Kidney (tissue), 14 donors: ENCODE data around the gene FGF2. TPM values are rescaled to one million over a fixed set of nuclear protein-coding genes. Genes with fewer than 3 reads are reported as not detected.
A peak's percentile ranks its signal among the peaks of the same experiment; 100 is the strongest.

Experiments used
- DNase-seq, 5 donors: peaks; one replicate each; pipeline ENCODE4 v3.0.0-alpha.2; 2013 to 2020
- FAIRE-seq: peaks from 2 replicates; lab custom pipeline; 2012; peaks lifted over from hg19 to GRCh38; lab: Jason Lieb, UNC
- H3K27ac ChIP-seq, 2 donors: one replicate each; pipeline ENCODE4 v1.7.0; 2013; ENCODE audit warnings: low read depth in 2 of 2, low read length in 2 of 2, inconsistent platforms in 1 of 2
- H3K27me3 ChIP-seq: one replicate; pipeline ENCODE4 v1.7.1; 2013; ENCODE audit warnings: low read length, inconsistent platforms; ENCODE audit not compliant: control insufficient read depth, insufficient read depth
- H3K36me3 ChIP-seq, 3 donors: one replicate each; pipeline versions ENCODE4 v1.7.0 to v1.7.1; 2013; ENCODE audit warnings: low read length in 3 of 3, control low read depth in 1 of 3, inconsistent platforms in 1 of 3; ENCODE audit not compliant: insufficient read depth in 3 of 3, control insufficient read depth in 2 of 3
- H3K4me1 ChIP-seq, 3 donors: one replicate each; pipeline versions ENCODE4 v1.7.0 to v1.7.1; 2013; ENCODE audit warnings: low read length in 3 of 3, inconsistent platforms in 1 of 3, low read depth in 1 of 3; ENCODE audit not compliant: control insufficient read depth in 2 of 3, insufficient read depth in 2 of 3
- H3K4me3 ChIP-seq, 3 donors: one replicate each; pipeline versions ENCODE4 v1.7.0 to v1.8.1; 2013; ENCODE audit warnings: low read length in 3 of 3, control low read depth in 1 of 3, inconsistent platforms in 1 of 3
- H3K9ac ChIP-seq, 3 donors: one replicate each; pipeline versions ENCODE4 v1.7.0 to v1.7.1; 2013; ENCODE audit warnings: low read length in 3 of 3, control low read depth in 1 of 3, inconsistent platforms in 1 of 3
- H3K9me3 ChIP-seq, 3 donors: one replicate each; pipeline versions ENCODE4 v1.7.0 to v1.7.1; 2013; ENCODE audit warnings: low read length in 3 of 3, control low read depth in 1 of 3, inconsistent platforms in 1 of 3; ENCODE audit not compliant: control insufficient read depth in 2 of 3, insufficient read depth in 1 of 3
- intact Hi-C: fragments of 100-400 bp; cut with DNase I; formaldehyde crosslinking; loops from one replicate; pipeline ENCODE4 v1.11.1; 2022
- polyA plus RNA-seq: library from polyadenylated mRNA; stranded (reverse); fragments of 350-450 nt; fragmentation: Illumina TruSeq; extraction: RNeasy Lipid Tissue Mini Kit (QIAGEN cat#74804); gene quantifications from one replicate; pipeline ENCODE4 v1.2.3, GENCODE V29; 2014; ENCODE audit warnings: low read depth, low replicate concordance; ENCODE audit not compliant: insufficient read depth
- total RNA-seq: library from RNA; stranded (reverse); fragmentation: NEBNext Ultra II Directional; extraction: Animal tissue kit (Norgen Biotek cat#: 25700); gene quantifications from one replicate; pipeline ENCODE4 v1.2.1, GENCODE V29; 2021
- TF ChIP-seq, protein P1 (sequence below): IDR thresholded peaks from 3 replicates; pipeline ENCODE4 v1.5.1; 2012; ENCODE audit warnings: mild to moderate bottlenecking, moderate library complexity, borderline replicate concordance; ENCODE audit not compliant: insufficient read depth; ENCODE audit errors: extremely low read depth
- donor health status: control.
- donor health status: control.
- donor health status: control.
- donor health status: control.
- donor health status: control.
- donor health status: DM: yes; HTN: yes; CAD: no.
- donor health status: Normal renal cell carcinoma (clear cell type).

The FGF2 gene
- total and polyA plus RNA-seq, 2 donors from 2014 or later: 2.3 to 16.9 TPM

DNA sequence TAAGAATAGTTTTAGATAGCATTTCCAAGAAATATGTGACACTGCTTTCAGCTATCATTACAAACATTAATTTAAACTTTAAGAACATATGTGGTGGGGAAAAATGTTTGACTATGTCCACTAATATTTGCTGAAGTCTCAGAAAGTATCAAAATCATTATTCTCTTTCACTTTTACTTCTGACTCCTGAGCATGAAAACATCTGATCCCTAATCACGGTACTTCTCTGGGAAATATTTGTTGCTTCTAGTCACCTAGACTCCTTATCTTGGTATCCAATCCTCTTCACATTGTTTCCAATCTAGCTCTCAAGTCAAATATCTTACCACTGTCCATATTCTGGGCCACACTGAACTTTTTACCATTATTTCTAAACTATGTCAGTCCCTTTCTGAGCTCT lies 85.0 kb downstream of the FGF2 start:
- H3K27ac ChIP-seq: no peak overlapping the region
- DNase-seq (no peak), FAIRE-seq (no peak)
- TF ChIP-seq, protein P1, sequence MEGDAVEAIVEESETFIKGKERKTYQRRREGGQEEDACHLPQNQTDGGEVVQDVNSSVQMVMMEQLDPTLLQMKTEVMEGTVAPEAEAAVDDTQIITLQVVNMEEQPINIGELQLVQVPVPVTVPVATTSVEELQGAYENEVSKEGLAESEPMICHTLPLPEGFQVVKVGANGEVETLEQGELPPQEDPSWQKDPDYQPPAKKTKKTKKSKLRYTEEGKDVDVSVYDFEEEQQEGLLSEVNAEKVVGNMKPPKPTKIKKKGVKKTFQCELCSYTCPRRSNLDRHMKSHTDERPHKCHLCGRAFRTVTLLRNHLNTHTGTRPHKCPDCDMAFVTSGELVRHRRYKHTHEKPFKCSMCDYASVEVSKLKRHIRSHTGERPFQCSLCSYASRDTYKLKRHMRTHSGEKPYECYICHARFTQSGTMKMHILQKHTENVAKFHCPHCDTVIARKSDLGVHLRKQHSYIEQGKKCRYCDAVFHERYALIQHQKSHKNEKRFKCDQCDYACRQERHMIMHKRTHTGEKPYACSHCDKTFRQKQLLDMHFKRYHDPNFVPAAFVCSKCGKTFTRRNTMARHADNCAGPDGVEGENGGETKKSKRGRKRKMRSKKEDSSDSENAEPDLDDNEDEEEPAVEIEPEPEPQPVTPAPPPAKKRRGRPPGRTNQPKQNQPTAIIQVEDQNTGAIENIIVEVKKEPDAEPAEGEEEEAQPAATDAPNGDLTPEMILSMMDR: no peak
- H3K4me3 ChIP-seq: no peak overlapping the region
- intact Hi-C loops: loop anchor here (10.0 kb wide), 1 partner anchor 157 kb away; no protein-coding TSS in a partner anchor
- no peaks in the 10 kb centered on the region for H3K9me3 ChIP-seq
- no peaks in the 10 kb centered on the region for H3K27me3 ChIP-seq
- H3K9ac ChIP-seq: no peak overlapping the region
- H3K36me3 ChIP-seq: peaks cover 0 to 2% (median 0%) of the 10 kb centered on the region in 3 donors
- H3K4me1 ChIP-seq: no peaks in the 10 kb centered on the region

DNA sequence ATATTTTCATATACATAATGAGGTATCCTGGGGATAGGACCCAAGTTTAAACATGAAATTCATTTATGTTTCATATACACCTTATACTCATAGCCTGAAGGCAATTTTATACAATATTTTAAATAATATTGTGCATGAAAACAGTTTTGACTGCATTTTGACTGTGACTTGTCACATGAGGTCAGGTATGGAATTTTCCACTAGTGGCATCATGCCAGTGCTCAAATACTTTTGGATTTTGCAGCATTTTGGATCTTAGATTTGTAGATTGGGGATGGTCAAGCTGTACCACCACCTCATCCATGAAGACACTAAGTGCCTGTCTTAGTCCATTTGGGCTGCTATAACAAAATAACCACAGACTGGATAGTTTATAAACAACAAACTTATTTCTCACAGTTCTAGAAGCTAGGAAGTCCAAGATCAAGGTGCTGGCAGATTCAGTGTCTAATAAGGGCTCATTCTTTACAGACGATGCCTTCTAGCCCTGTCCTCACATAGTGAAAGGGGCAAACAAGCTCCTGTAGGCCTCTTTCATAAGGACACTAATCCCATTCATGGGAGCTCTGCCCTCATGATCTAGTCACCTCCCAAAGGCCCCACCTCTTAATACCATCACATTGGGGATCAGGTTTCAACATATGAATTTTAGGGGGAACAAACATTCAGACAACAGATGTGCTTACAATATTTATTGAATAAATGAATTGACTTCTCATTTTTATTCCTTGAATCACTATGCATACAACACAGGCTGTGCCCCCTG lies 86.4 kb downstream of the FGF2 start:
- H3K4me3 ChIP-seq: no peak overlapping the region
- H3K4me1 ChIP-seq: no peaks in the 10 kb centered on the region
- no peak for FAIRE-seq
- TF ChIP-seq, protein P1: no peak
- H3K27ac ChIP-seq: no peak overlapping the region
- H3K36me3 ChIP-seq: peaks cover 0 to 3% (median 0%) of the 10 kb centered on the region in 3 donors
- intact Hi-C loops: loop anchor here (10.0 kb wide), 1 partner anchor 158 kb away; no protein-coding TSS in a partner anchor
- no peaks in the 10 kb centered on the region for H3K9me3 ChIP-seq
- no peak for DNase-seq
- no peaks in the 10 kb centered on the region for H3K27me3 ChIP-seq
- no peak overlapping the region for H3K9ac ChIP-seq

DNA sequence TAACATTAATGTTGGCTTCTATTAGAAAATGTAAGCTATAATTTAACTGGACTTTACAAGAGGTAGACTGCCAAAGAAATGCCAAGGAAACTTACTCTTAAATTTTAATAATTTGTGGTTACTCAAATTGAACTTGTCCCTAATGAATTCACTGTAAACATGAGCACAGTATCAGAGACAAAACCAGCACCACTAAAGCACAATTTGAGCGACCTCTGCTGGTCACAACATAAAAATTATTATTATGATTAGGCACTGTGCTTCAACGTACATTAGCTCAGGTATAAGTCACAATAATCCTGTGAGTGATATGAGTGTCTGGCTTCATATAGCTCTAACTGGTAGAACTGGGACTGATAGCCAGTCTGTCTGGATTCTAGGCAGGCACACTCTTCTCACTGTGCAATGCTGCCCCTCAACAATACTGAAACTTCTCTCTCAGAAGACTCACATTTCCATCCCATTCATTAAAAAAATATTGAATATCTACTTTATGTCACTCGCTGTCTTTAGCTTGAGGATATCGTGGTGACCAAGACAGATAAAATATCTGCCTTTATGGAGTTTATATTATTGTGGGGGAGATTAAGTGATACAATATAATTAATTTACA lies 87.8 kb downstream of the FGF2 start:
- peak; percentile 87 for FAIRE-seq

More for the DNA sequence above, 87.8 kb downstream of the FGF2 start:
- Histone ChIP-seq H3K27ac (no peak overlapping the region), H3K4me3 (no peak overlapping the region), H3K4me1 (no peaks in the 10 kb centered on the region), H3K36me3 (peaks cover 0 to 3% (median 0%) of the 10 kb centered on the region in 3 donors), H3K27me3 (no peaks in the 10 kb centered on the region), H3K9ac (no peak overlapping the region), H3K9me3 (no peaks in the 10 kb centered on the region)
- DNase-seq: peak in 2 of 5 donors; percentile 74 to 75
- TF ChIP-seq, protein P1: peak; percentile 65
- intact Hi-C loops: loop anchor here (10.0 kb wide), 1 partner anchor 160 kb away; no protein-coding TSS in a partner anchor
